ENCODE results near the gene ABCA2. TPM values are rescaled to one million over a fixed set of nuclear protein-coding genes. Genes with fewer than 3 reads are reported as not detected.

ABCA2 gene
- total and polyA plus RNA-seq, 4 donors, result 9.0 to 60.0 (median 37.7) TPM

- no peaks in the 10 kb centered on the region for H3K9me3 ChIP-seq (ENCODE audit: control insufficient read depth, low read length)
- ATAC-seq (ENCODE audit: low FRiP score), result no peak
- H3K4me1 ChIP-seq (ENCODE audit: control insufficient read depth in 1 of 2, insufficient read depth in 2 of 2, low read length in 2 of 2), result no peaks in the 10 kb centered on the region
- DNase-seq, result peak in 1 of 2 donors; percentile 59
- intact Hi-C loops (cut with DNase I), result no loop called here
- H3K4me3 ChIP-seq (ENCODE audit: low read length in 2 of 2), result no peak overlapping the region
- no peak overlapping the region for H3K27ac ChIP-seq (ENCODE audit: low read depth in 1 of 2, low read length in 2 of 2)
- no peaks in the 10 kb centered on the region for H3K36me3 ChIP-seq (ENCODE audit: control insufficient read depth in 1 of 2, insufficient read depth in 2 of 2, low read length in 1 of 2)
- 53 to 66% methylated on average over 35 to 38 of the region's 38 CpGs for WGBS, 2 donors
- no peaks in the 10 kb centered on the region for H3K27me3 ChIP-seq (ENCODE audit: control insufficient read depth in 1 of 2, insufficient read depth in 2 of 2, low read length in 1 of 2)
Measured at GRCh38 chr9:137049544-137050449, 21.8 kb upstream of the ABCA2 start.

GRCh38 chr9:137048655-137049543 is 20.9 kb upstream of the ABCA2 start:
- no peaks in the 10 kb centered on the region for H3K4me1 ChIP-seq (ENCODE audit: control insufficient read depth in 1 of 2, insufficient read depth in 2 of 2, low read length in 2 of 2)
- H3K9me3 ChIP-seq (ENCODE audit: control insufficient read depth, low read length), result no peaks in the 10 kb centered on the region
- H3K27ac ChIP-seq (ENCODE audit: low read depth in 1 of 2, low read length in 2 of 2), result no peak overlapping the region
- no peaks in the 10 kb centered on the region for H3K27me3 ChIP-seq (ENCODE audit: control insufficient read depth in 1 of 2, insufficient read depth in 2 of 2, low read length in 1 of 2)
- intact Hi-C loops (cut with DNase I), result no loop called here
- no peak overlapping the region for H3K4me3 ChIP-seq (ENCODE audit: low read length in 2 of 2)
- ATAC-seq (ENCODE audit: low FRiP score) (no peak), DNase-seq (no peak)
- 21 to 26% methylated on average over 58 to 72 of the region's 72 CpGs for WGBS, 2 donors
- no peaks in the 10 kb centered on the region for H3K36me3 ChIP-seq (ENCODE audit: control insufficient read depth in 1 of 2, insufficient read depth in 2 of 2, low read length in 1 of 2)

GRCh38 chr9:137046088-137046787 is 18.2 kb upstream of the ABCA2 start, which contains the start of gene NPDC1:
Gene NPDC1 (minus strand): TSS chr9:137046177. CDS start chr9:137045989, 188 bp downstream.
- H3K27me3 ChIP-seq (ENCODE audit: control insufficient read depth in 1 of 2, insufficient read depth in 2 of 2, low read length in 1 of 2), result no peaks in the 10 kb centered on the region
- WGBS, 2 donors, result 0% methylated on average over 43 to 57 of the region's 57 CpGs
- H3K4me3 ChIP-seq (ENCODE audit: low read length in 2 of 2), result peak within 1 kb of the TSS; percentile 42 to 53
- ATAC-seq (ENCODE audit: low FRiP score) (peak; percentile 69), DNase-seq (peak; percentile 84 to 93)
- H3K36me3 ChIP-seq (ENCODE audit: control insufficient read depth in 1 of 2, insufficient read depth in 2 of 2, low read length in 1 of 2), result no peaks in the 10 kb centered on the region
- intact Hi-C loops (cut with DNase I), result no loop called here
- no peak within 1 kb of the TSS for H3K27ac ChIP-seq (ENCODE audit: low read depth in 1 of 2, low read length in 2 of 2)
- H3K9me3 ChIP-seq (ENCODE audit: control insufficient read depth, low read length), result no peaks in the 10 kb centered on the region
- no peaks in the 10 kb centered on the region for H3K4me1 ChIP-seq (ENCODE audit: control insufficient read depth in 1 of 2, insufficient read depth in 2 of 2, low read length in 2 of 2)

GRCh38 chr9:137045294-137046087 is 17.5 kb upstream of the ABCA2 start:
- ATAC-seq (ENCODE audit: low FRiP score) (no peak), DNase-seq (peak in 1 of 2 donors; percentile 79)
- no peaks in the 10 kb centered on the region for H3K27me3 ChIP-seq (ENCODE audit: control insufficient read depth in 1 of 2, insufficient read depth in 2 of 2, low read length in 1 of 2)
- H3K27ac ChIP-seq (ENCODE audit: low read depth in 1 of 2, low read length in 2 of 2), result no peak overlapping the region
- peak overlapping the region; percentile 42 to 53 for H3K4me3 ChIP-seq (ENCODE audit: low read length in 2 of 2)
- WGBS, 2 donors, result 2% methylated on average over 73 to 96 of the region's 96 CpGs
- no peaks in the 10 kb centered on the region for H3K36me3 ChIP-seq (ENCODE audit: control insufficient read depth in 1 of 2, insufficient read depth in 2 of 2, low read length in 1 of 2)
- no peaks in the 10 kb centered on the region for H3K4me1 ChIP-seq (ENCODE audit: control insufficient read depth in 1 of 2, insufficient read depth in 2 of 2, low read length in 2 of 2)
- no peaks in the 10 kb centered on the region for H3K9me3 ChIP-seq (ENCODE audit: control insufficient read depth, low read length)
- intact Hi-C loops (cut with DNase I), result no loop called here

GRCh38 chr9:137044502-137045177 is 16.6 kb upstream of the ABCA2 start:
- Histone ChIP-seq H3K4me3 (ENCODE audit: low read length in 2 of 2) (no peak overlapping the region), H3K27ac (ENCODE audit: low read depth in 1 of 2, low read length in 2 of 2) (no peak overlapping the region), H3K9me3 (ENCODE audit: control insufficient read depth, low read length) (no peaks in the 10 kb centered on the region), H3K36me3 (ENCODE audit: control insufficient read depth in 1 of 2, insufficient read depth in 2 of 2, low read length in 1 of 2) (no peaks in the 10 kb centered on the region), H3K4me1 (ENCODE audit: control insufficient read depth in 1 of 2, insufficient read depth in 2 of 2, low read length in 2 of 2) (no peaks in the 10 kb centered on the region), H3K27me3 (ENCODE audit: control insufficient read depth in 1 of 2, insufficient read depth in 2 of 2, low read length in 1 of 2) (no peaks in the 10 kb centered on the region)
- peak; percentile 27 for ATAC-seq (ENCODE audit: low FRiP score)
- intact Hi-C loops (cut with DNase I), result no loop called here
- 12 to 14% methylated on average over 17 to 18 of the region's 18 CpGs for WGBS, 2 donors
- DNase-seq, result no peak

- WGBS, 2 donors, result 76 to 83% methylated on average over 12 of the region's 12 CpGs
Measured at GRCh38 chr9:137044037-137044436, 16.0 kb upstream of the ABCA2 start.

GRCh38 chr9:137042751-137043727 is 15.0 kb upstream of the ABCA2 start:
- ATAC-seq (ENCODE audit: low FRiP score) (peak; percentile 36), DNase-seq (no peak)
- no peaks in the 10 kb centered on the region for H3K9me3 ChIP-seq (ENCODE audit: control insufficient read depth, low read length)
- no peaks in the 10 kb centered on the region for H3K36me3 ChIP-seq (ENCODE audit: control insufficient read depth in 1 of 2, insufficient read depth in 2 of 2, low read length in 1 of 2)
- H3K4me3 ChIP-seq (ENCODE audit: low read length in 2 of 2), result no peak overlapping the region
- no peaks in the 10 kb centered on the region for H3K27me3 ChIP-seq (ENCODE audit: control insufficient read depth in 1 of 2, insufficient read depth in 2 of 2, low read length in 1 of 2)
- H3K4me1 ChIP-seq (ENCODE audit: control insufficient read depth in 1 of 2, insufficient read depth in 2 of 2, low read length in 2 of 2), result no peaks in the 10 kb centered on the region
- intact Hi-C loops (cut with DNase I), result no loop called here
- WGBS, 2 donors, result 86 to 87% methylated on average over 33 to 36 of the region's 36 CpGs
- no peak overlapping the region for H3K27ac ChIP-seq (ENCODE audit: low read depth in 1 of 2, low read length in 2 of 2)

More at GRCh38 chr9:137044037-137044436, 16.0 kb upstream of the ABCA2 start:
- no peak overlapping the region for H3K4me3 ChIP-seq (ENCODE audit: low read length in 2 of 2)
- H3K36me3 ChIP-seq (ENCODE audit: control insufficient read depth in 1 of 2, insufficient read depth in 2 of 2, low read length in 1 of 2), result no peaks in the 10 kb centered on the region
- H3K4me1 ChIP-seq (ENCODE audit: control insufficient read depth in 1 of 2, insufficient read depth in 2 of 2, low read length in 2 of 2), result no peaks in the 10 kb centered on the region
- DNase-seq, result no peak
- intact Hi-C loops (cut with DNase I), result no loop called here
- H3K9me3 ChIP-seq (ENCODE audit: control insufficient read depth, low read length), result no peaks in the 10 kb centered on the region
- ATAC-seq (ENCODE audit: low FRiP score), result no peak
- no peak overlapping the region for H3K27ac ChIP-seq (ENCODE audit: low read depth in 1 of 2, low read length in 2 of 2)
- H3K27me3 ChIP-seq (ENCODE audit: control insufficient read depth in 1 of 2, insufficient read depth in 2 of 2, low read length in 1 of 2), result no peaks in the 10 kb centered on the region
